HG02798 (cell line): ENCODE data around the gene NACC2.

ENCODE experiments used
- ATAC-seq: cut with Tn5 transposase; IDR thresholded peaks from one replicate; pipeline ENCODE4 v1.9.1; 2021; ENCODE audit warnings: mild to moderate bottlenecking; ENCODE audit not compliant: unreplicated experiment, poor library complexity

NACC2 gene

GRCh38 chr9:136059851-136060670 is 35.0 kb downstream of the NACC2 start:
- no peak for ATAC-seq

GRCh38 chr9:136059321-136059791 is 35.7 kb downstream of the NACC2 start:
- ATAC-seq, result no peak

GRCh38 chr9:136058801-136059302 is 36.2 kb downstream of the NACC2 start:
- no peak for ATAC-seq

DNA sequence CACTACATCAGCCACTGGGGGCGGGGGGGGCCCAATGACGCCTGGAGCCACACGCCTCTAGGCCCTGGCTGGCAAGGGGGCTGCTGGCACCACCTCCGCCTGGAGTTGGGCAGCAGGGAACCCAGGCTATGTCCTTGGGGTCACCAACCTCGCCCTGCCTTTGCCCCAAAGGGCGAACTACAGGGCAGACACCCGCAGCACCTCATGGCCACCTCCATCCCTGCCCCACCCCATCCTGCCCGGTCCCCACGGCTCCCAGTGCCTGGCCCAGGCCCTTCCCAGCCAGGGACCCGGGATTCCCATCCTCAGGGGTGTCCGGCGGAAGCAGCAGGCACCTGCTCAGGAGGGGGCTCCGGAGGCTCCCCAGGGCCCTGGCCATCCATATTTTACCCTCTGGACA is 37.0 kb downstream of the NACC2 start:
- ATAC-seq, result no peak

DNA sequence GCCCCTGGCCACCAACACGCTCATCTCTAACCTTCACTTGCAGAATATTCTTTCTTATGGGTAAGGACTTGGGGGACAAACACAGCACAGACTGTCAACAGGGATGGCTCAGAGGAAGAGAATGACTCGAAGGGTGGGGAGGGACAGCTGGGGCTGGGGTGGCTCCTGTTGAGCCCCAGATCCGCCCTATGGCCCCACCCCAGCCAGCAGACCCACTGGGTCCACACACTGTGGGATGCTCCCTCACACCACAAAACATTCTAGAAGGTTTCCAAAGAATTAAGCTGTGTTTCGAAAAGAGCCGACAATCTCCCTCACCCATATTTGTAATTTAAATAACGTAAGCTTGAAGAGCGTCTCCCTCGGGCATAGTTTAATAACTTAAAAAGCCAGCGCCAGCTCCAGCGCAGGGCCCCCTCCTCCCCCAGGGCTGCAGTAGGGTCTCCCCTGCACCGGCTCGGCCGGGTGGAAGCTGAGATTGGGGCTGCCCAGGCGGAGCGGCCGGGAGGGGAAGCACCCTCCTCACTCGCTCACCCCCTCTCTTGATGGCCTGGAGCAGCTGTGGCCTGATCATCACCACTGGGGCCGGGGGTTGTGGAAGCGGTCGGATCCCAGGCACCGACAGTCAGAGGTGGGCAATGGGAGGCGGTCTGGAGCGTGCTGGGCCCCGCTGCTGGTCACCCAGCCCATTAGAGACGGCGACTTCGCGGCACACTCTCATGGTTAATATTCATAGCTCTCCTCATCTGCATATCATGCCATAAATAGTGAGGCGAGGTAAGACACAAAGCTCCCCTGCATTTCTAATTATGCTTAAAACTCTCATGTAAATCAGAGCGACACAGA is 37.6 kb downstream of the NACC2 start:
- no peak for ATAC-seq

- ATAC-seq, result no peak
These were observed 38.4 kb downstream of the NACC2 start for GRCh38 chr9:136056546-136057235.

DNA sequence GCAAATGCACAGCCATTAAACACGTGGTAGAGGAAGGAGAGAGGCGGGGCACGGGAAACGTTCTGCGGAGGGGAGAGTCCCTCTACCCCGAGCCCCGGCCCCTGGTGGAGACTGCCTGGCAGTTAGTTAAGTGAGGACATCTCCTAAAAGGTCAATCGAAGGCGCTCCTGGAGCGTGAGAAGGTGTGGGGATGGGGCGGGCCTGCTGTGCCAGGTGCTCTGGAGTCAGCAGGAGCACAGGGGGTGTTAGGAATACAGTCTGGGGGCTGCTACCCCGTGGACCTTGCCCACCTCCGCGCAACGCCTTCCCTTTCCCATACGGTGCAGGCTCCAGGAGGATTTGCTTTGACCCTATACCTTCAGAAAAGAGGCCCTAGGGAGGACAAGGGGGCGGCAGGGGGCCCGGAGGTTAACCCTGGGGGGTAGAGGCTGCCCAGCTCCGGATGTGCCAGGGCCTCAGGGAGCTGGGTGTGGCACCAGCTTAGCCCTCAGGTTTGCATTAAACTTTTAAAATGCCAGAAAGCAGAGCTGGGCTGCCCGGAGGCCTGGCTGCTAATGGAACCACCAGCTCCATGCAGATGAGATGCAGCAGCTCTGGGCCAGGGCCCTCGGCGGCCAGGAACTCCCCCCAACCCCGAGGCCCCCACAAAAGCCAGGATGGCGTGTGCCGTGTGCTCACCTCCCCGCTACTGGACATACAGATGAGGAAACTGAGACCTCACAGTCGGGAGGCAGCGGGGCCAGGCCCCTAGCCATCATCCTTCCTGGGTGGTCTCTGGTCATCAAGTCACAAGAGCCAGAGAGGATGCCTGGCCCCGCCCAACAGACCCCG is 39.2 kb downstream of the NACC2 start:
- no peak for ATAC-seq

DNA sequence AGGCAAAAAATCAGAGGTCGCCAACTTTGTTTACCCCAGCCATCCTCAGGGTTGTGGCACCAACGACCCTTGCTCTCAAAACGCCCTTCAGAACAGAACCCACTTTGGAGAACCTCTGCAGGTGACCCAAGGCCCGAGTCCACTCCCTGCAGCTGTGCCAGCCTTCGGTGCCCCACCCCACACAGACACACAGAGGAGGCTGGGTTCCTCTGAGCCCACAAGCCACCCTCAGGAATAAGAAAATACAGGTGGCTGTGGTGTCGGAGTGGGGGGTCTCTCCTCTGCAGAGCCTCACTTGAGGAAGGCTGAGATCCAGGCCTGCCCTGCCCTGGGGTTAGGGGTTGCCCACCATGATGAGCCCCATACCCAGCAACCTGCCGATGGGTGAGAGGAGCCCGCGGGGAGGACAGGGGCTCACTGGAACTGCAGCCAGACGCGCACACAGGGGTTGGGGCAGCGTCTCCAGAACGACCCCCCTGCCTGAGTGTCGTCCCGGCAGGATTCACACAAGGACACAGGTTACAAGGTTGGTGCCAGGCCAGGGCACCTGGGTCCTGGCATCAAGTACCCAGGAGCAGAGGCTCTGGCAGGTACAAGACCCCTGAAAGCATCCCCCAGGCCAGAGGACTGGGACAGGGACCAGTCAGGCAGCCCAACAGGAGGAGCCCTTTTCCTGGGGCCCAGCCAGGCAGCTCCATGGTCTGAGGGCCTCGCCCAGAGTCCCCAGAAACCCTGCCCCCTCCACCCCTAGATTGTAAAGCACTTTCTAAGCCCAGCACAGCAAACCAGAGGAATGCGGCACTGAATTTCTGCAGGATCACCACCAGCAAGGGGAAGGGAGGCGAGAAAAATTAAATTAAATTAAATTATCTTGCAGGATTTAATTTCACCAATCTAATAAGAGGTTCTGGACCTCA is 40.0 kb downstream of the NACC2 start:
- ATAC-seq, result no peak

DNA sequence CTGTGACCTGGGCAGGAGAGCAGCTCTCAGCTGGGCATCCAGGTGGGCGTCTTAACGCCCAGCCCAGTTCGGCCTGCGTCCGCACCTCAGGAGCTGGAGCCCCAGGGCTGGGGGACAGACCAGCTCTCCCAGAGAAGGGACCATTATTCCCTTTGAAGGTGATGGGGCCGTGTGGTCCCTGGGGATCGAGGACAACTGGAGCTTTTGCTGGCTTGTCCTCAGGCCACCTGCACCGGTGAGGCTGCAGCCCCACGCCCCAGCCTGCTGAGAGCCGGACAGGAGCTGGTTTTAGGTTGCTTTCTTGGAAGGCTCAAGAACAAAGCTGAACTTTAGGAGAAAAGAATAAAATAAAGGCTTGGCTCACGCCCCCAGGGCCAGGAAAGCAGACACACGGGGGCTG is 40.9 kb downstream of the NACC2 start:
- no peak for ATAC-seq

DNA sequence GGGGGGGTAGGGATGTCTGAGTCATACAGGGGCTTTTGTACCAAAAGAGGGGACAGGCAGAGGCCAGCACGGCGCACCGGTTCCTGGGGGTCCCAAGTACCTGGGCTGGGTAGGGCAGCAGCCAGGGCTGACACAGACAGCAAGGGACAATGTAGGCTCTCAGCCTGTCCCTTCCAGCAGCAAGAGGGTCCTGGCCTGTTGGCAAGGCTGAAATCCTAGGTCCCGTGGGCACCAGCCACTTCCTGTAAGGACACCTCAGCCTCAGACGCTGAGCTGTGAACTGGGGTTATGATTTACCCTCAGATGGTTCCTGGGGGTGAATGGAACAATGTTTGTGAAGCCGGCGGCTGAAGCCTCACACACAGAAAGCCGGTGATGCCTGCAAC is 41.3 kb downstream of the NACC2 start:
- no peak for ATAC-seq

- no peak for ATAC-seq
These were observed 41.9 kb downstream of the NACC2 start for GRCh38 chr9:136052991-136053756.

DNA sequence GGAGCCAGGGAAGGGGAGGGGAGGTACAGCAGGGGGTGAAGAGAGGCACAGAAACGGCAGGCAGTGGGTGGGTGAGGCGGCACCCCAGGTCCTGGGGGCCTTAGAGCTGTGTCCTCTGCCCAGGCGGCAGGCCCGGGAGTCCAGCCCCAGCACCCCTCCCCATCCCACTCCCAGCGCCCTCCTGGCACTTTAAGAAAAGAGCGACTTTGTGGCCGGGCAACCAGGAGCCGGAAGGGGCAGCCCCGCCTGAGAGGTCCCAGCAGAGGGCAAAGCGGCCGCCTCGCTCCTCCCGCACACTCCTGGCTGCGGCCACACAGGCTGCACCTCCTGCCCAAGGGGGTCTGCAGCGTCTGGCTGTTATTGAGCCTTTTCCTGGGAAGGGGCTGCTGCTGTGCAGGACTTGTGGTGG is 42.6 kb downstream of the NACC2 start:
- ATAC-seq, result no peak

GRCh38 chr9:136051837-136052471 is 43.1 kb downstream of the NACC2 start:
- ATAC-seq, result no peak

- no peak for ATAC-seq
These were observed 43.6 kb downstream of the NACC2 start for GRCh38 chr9:136051453-136051836.

GRCh38 chr9:136050701-136051452 is 44.2 kb downstream of the NACC2 start:
- no peak for ATAC-seq

DNA sequence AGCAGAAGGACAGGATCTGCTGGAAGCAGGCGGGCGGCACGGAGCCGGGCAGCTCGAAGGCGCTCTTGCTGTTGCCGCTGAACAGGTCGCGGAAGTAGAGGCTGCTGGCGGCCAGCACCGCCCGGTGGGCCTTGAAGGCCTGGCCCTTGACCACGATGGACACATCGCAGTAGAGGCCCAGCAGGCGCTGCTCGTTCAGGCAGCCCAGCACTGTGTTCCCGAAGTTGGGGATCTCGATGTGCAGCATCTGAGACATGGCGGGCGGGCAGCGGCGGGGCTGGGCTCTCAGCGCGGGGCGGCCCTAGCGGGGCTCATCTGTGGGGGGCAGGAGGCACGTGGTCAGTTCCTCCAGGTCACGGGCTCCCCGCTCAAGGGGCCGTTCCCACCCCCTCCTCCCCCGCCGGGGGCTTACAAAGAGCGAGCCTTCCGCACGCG is 44.8 kb downstream of the NACC2 start:
- ATAC-seq, result no peak
